HG02943 (cell line): ENCODE data around the gene CFAP45.

Experiments used
- ATAC-seq: cut with Tn5 transposase; IDR thresholded peaks from one replicate; pipeline ENCODE4 v1.9.1; 2021; ENCODE audit warnings: mild to moderate bottlenecking, low read depth, moderate library complexity; ENCODE audit not compliant: unreplicated experiment

Gene CFAP45

DNA sequence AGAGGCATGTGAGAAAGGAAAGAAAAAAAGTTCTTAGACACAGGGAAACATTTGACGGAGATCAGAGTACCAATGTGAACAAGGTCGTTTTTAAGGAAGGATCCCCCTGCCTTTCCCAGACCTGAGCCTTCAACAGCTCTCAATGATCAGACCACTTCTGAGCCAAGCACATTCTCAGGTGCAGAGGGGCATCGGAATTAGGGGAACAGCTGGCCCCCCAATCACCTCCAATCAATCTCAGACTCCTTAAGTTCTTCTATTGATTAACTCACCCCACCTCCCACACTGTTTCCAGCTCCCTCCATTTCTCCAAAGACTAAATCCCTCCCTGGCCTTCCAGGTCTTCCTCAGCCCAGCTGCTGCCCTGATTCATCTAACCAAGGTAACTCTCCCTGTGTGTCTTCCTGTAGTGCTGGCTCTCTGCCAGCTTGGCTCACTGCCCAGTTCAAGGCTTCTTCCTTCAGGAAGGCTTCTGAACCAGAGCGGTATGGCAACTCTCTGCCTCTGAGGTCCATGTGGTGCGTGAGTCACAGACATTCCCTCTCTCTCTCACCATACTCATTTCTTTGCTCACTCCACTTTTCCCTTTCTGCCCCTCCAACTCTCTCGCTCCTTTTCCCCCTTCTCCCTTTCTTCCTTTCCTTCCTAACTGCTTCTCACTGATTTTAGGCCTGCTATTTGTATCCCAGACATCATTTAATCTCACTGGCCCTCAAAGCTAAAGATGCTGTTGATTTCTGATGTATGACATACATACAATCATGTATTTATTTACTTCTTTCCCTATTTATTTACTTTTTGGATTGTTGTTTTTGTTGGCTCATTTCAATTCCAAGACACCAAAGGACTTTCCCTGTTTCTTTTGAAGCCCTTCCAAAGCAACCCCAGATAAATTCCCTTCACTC lies 18.1 kb downstream of the CFAP45 start:
- no peak for ATAC-seq

DNA sequence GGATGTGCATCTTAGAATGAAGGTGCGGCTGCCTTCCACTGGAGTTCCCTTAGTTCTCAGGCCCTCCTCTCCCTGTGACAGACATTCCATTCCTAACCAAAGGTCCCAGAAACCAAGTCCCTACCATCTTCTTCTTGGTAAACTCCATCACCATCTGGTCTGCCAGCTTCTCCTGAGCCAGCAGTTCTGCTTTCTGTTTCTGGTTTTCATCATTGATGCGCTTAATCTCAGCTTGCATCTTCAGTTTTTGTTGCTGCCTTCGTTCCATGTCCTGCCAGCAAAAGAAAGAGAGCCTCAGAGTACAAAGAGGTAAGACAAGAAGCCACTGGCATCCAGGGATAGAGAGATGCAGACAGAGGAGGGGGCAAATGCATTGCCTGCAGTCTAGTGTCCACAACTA lies 19.5 kb downstream of the CFAP45 start:
- ATAC-seq = no peak

DNA sequence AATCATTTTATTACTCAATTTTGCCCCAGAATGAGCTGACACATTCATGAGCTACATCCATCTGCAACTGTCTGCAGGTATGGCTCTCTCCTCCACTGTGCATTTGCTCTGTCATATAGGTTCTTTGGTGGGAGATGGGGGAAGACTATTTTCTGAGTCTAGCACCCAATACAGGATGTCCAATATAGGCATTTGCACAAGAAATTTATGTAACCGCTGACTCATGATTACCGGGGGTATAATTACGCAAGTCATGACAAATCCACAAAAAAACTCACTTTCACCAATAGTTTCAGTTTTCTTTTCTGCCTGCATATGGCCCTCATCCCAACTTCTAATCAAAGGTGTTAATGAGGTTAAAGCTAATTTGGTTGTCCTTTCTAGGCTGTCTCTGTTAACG lies 20.0 kb downstream of the CFAP45 start:
- no peak for ATAC-seq

DNA sequence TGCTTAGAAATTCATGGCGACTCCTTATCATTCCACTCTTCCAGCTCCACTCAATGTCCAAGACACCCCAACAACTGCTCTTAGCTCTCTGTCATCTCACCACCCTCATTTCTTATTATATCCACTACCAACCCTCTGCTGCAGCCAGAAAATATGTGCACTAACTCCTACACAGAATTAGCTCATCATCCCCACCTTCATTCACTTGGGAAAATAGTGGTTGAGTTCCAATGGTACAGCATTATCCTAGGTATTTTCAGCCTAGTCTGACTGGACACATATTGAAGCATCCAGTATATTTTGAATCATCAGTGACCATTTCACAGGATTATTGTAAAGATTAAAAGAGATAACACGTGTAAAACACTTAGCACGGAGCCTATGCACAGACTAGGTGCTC lies 20.8 kb downstream of the CFAP45 start:
- ATAC-seq = no peak

DNA sequence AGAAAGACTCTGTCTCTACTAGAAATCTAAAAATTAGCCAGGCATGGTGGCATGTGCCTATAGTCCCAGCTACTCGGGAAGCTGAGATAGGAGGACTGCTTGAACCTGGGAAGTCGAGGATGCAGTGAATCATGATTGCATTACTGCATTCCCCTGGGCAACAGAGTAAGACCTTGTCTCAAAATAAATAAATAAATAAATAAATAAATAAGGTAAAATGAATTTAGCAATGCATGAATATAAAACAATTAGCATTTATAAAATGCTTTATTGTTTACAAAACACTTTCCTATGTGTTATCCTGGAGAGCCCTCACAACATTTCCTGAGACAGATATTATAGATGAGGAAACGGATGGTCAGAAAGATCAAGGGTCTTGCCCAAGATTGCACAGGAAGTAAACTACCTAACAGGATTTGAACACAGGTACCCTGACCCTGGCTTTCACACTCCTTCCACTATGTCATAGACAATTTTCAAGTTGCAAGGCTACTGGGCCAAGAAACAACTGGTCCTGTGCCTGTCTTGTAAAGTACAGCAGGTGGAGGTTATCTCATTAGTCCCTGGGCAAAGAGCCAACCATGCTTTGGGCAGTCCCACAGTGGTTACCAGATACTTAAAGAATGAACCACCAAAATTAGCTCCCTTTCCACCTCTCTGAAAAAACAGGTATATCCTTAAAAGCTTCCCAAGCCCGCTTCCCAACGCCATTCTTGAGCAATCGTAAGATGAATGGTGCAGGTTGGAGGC lies 22.1 kb downstream of the CFAP45 start:
- no peak for ATAC-seq

DNA sequence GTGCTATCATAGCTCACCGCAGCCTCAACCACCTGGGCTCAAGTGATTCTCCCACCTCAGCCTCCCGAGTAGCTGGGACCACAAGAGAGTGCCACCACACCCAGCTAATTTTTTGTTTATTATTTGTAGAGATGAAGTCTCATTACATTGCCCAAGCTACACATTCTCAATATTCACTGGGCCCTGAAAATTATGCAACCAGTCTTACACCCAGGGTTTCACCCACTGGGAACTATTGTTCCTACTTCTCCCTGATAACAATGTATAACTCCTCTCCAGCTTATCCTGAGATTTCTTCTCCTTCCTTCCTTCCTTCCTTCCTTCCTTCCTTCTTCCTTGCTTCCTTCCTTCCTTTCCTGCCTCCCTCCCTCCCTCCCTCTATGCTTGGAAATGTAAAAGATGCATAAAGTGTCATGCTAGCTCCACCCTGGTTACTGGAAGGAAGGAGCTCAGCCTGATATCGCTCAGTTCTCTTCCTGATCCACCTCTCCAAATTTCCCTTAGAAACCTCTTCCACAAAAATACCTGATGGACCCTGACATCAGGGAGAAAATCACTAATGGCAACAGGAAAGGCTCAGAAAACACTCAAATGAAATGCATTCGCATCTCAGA lies 26.3 kb downstream of the CFAP45 start:
- ATAC-seq = no peak

DNA sequence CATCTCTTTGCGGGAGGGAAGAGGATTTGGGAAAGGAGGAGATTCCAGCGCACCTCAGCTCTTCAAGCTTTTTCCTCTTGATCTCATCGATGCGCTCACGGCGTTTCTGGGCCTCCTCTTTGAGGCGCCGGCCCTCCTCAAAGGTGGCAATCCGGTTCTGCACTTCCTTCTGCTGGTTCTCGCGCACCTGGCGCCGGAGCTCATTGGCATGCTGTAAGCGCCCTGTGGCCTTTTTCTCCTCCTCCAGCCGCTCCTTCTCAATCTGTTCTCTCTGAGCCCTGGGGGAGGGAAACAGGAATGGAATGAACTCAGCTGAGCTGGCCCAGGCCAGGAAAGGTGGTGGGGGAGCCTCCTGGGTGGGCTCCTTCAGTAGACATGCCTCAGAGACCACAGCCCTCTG lies 27.1 kb downstream of the CFAP45 start:
- no peak for ATAC-seq

DNA sequence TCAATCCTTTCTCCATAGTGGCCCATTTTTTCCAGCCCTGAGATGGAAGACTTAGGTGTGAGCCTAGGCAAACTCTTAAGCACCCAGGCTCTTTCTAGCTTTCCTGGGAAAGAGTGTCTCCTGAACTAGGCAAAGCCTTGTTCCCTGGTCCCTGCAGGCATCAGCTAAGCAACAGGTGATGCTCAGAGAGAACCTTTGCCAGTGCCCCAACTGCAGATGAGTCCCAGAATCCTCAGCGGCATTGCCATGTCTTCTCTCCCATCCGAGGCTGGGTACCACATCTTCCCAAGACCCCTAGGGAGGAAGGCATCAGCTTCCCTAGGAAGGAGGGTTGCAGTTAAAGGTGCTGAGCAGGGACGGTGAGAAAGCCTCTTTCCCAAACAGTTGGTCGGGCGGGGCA lies 29.3 kb downstream of the CFAP45 start:
- ATAC-seq = no peak

DNA sequence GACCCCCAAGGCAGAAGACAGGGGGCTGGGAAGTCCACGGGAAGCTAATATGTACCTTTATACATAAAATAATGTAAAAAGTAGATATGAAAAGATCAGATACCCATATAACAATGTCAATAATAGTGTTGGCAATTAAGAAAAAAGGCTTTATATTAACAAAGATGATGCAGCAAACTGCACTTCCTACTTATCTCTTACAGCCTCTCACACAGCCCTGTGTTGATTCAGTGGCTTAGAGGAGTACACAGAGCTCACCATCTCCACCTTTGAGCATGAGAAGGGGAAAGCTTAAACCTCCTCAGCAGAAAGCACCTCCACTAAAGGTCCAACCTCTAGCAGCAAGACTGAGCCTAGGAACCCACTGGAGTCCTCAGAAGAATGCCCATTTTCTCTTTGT lies 30.4 kb downstream of the CFAP45 start:
- ATAC-seq = no peak

DNA sequence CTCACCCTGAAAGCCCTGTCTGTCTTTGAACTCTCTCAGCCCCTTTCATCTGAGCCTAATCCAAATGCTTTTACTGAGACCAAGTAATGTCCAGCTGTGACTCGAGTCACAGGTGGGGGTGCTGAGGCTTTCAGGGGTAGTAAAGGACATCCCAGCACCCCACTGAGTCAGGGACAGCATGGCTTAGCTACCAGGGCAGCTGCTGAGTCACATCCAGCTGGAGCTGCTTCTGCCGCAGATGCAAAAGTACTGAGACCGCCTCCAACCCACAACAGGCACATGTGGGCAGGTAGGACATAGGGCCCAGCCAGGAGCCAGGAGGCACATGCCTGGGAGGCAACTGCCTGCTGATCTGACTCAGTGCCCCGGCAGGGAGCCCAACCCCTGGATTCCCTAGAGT lies 30.8 kb downstream of the CFAP45 start:
- ATAC-seq = no peak

DNA sequence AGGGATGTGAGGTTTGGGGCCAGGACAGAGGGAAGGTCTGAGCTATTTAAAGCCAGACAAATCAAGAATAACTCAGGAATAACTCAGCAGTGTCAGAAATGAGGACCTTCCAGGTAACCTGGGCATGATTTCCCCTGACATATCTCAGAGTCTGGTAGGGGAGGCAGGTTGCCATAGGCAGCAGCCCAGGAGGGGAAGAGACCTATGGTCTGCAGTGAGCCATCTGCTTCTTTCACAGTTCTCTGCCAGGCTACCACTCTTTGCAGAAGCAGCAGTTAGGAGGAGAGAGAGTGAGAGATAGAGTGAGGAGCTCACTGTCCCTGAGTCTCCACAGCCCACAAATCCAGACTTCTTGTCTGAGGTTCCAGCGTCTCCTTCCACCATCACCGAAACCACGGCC lies 31.2 kb downstream of the CFAP45 start:
- no peak for ATAC-seq

DNA sequence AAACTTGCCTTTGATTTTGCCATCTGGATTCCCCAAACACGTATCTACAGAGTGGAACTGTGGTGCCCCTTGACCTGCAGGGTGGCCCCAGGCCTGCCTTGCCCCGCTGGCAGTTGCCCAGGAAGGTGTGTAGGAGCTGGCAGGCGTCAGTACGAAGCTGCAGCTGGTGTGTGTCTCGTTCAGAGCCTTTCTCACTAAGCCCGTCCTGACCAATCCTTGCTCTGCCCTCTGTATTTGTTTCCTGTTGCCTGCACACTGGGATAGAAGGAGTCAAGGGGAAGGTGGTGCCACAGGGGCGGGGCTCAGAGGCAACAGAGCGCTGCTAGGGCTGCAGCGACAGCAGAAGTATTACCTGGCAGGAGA lies 32.3 kb downstream of the CFAP45 start:
- ATAC-seq = no peak

DNA sequence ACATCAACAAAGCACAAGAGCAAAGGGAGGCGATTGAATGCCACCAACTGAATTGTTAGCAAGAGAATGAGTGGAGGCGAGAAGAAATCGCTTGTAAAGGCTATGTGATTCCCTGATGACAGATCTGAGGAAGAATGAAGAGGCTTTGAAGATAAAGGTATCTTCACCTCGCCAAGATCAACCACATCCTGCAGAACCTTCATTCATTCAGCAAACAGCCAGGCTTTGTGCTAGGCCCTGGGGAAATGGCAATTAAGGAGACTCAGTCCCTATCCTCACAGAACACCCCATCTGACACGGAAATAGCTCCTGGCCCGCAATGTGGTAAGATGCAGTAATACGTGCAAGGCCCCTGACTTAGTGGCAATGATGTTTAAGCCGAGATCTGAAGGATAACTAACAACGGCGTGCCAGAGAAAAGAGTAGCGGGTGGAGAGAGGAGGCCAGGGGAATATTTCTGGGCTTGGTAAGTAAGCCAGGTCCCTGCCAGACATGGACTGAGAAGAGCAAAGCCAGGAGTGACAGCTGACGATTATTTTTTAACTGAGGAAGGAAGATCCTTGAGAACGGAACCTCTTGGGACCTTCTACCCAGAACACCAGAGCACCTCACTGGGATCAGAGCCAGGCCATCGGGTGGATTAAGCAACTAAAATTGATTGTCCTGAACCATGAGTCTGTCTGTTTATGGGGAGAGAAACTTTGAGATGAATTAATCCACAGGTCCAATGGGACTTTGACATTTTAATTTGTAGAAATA lies 32.9 kb downstream of the CFAP45 start:
- ATAC-seq = no peak

DNA sequence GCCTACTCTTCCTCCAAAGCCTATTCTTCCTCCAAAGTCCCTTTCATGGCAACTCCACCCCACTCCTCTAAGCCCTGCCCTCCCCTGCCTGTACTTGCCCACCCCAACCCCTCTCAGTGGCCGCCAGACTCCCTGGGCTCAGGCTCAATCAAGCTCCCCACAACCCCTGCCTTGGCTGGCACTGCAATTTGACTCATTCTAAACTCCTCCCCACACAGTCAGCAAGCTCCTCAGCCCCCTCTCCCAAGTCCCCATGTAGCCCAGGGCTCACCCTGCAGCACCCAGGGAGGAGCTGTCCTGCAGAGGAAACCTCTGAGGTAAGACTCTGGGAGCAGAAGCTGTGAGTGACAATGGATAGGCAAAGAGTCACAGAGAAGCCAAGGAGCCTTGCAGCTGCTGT lies 33.9 kb downstream of the CFAP45 start:
- no peak for ATAC-seq

DNA sequence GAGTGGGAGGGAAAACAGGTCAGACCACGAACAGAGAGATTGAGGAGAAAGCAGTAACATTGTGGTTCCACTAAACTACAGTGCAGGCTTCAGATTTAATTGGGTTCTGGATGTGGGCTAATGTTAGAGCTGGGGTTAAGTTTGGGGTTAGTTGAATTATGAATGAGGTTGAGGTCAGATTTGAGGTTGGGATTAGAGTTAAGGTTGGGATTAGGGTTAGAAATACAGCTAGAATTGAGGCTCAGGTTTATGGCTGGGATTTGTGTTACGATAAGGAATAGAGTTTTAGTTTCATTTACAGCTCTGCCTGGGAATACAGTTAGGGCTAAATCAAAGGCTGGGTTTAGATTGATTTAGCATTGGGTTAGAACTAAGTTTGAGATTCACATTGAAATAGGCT lies 35.7 kb downstream of the CFAP45 start:
- no peak for ATAC-seq

DNA sequence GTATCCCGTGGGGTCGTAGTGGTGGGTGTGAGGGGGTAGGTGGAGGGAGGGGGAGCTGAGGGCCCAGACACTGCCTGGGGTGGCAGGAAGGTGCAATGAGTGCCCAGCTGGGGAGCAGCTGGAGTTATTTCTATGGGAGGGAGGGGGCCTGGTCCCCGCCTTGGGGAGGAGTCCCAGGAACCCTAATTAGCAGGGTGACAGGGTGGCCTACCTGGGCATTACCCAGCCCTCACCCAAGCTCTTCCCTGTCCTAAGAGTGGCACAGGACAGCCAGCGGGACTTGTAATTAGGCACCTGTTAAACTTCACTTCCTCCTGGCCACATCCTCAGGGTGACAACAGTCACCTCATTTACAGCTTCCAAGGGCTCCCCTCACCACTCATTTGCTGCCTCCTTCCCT lies 37.4 kb downstream of the CFAP45 start, which contains the start of gene VSIG8:
Gene VSIG8 (minus strand): TSS at position 101 of the 400 bp plus-strand sequence. CDS start 136 bp downstream, outside the sequence.
- ATAC-seq = no peak

DNA sequence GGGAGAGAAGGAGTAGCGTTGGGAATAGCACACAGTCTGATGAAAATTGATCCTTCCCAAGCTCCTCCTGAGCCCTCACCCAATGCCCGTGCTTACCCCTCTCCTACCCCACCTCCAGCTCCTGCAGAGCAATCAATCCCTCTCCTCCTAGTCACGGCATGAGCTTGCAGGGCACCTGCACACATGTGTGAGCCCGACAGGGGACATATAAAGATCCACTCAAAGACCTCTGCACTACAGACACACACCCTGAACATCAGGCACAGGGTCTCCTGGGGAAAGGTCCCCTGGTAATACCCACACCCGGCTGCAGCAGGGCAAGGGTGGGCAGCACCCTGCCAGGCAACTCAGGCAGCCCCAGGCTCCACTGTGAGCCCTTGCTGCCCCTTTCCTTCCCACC lies 37.9 kb downstream of the CFAP45 start:
- no peak for ATAC-seq

DNA sequence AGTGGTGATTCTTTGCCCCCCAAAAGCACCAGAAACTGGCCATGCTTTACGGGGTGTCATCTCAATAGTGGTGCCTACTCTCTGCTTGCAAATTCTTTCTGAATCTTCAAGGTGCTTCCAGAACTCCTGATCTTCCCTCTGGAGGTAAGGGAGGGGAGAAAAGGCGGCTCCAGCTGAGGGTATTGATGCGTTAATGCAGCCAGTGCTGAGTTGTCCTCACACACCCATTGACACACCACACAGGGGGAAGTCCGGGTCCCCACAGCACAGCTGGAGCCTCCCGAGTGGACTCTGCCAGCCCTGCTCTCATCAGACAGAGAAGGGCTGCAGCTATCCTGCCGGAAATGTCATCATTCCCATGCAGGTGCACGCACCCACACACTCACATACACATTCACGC lies 38.7 kb downstream of the CFAP45 start:
- no peak for ATAC-seq

DNA sequence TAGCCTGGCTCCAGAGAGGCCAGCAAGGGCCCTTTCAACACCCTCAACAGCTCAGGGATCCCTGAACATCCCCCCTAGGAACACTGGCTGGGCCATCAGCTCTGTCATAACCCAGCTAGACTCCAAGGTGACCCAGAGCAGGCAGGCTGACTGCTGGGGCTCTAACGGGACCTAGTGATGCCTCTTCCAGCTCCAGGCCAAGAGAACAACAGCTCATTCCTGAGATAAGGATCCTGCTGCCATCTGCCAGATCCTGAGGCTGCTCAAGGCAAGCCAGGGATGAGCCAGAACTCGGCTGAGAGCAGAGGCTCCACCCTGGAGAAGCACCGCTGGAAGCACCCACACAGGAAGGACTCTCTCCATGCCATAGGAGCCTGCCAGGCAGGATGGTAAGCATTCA lies 39.5 kb downstream of the CFAP45 start:
- no peak for ATAC-seq

DNA sequence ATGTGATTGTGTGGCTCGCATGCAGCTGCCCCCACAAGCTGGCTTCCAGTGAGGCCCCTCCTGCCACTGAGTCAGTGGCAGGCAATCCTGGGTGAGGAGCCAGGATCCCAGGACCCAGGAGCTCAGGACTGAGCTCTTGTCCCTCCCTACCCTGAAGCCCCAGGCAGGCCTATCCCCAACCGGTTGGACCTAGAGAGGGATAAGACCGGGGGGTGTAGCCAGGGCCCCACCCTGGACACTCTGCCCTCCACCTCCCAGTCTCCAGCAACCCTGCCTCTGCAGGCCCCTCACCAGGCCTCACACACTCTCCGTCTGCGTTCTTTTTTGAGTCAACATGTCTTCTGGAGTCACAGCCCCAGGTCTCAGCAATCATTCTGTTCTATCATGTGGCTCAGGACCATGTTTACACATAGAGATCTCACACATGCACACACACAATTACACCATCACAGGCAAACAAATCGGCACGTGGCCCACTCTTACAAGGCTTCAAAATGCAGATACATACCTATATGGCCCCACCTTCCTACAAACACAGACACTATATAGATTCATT lies 40.1 kb downstream of the CFAP45 start:
- ATAC-seq = no peak
